Activated CD4-positive, alpha-beta memory T cell treated with anti-CD3 and anti-CD28 coated beads, Interleukin-2, amount 10 ng/mL, durations not matched to agents 7 days and 5 days (primary cell): Measurements from ENCODE around the gene GPRC5A. TPM values are rescaled to one million over a fixed set of nuclear protein-coding genes. Genes with fewer than 3 reads are reported as not detected.

Experiments
- CTCF ChIA-PET: fragments of 350-600 bp; sonication (Branson Sonifier 250); formaldehyde crosslinking; loops from one replicate; lab custom pipeline; 2021; ENCODE audit warnings: antibody characterized with exemption, inconsistent platforms; lab: Charles Lee
- POLR2A ChIA-PET: fragments of 350-600 bp; sonication (Branson Sonifier 250); formaldehyde crosslinking; loops from one replicate; lab custom pipeline; 2021; ENCODE audit warnings: antibody characterized with exemption; lab: Charles Lee
- DNase-seq: peaks from one replicate; pipeline ENCODE4 v3.0.0-alpha.2; 2020
- H3K27ac Mint-ChIP-seq: one replicate; pipeline ENCODE4 v1.8.0; 2021; ENCODE audit warnings: mild to moderate bottlenecking, mixed read lengths
- H3K27me3 Mint-ChIP-seq: one replicate; pipeline ENCODE4 v1.8.0; 2021; ENCODE audit warnings: mixed read lengths
- H3K36me3 Mint-ChIP-seq: one replicate; pipeline ENCODE4 v1.8.0; 2021; ENCODE audit warnings: low read depth, mixed read lengths
- H3K4me1 Mint-ChIP-seq: one replicate; pipeline ENCODE4 v1.8.0; 2021; ENCODE audit warnings: mixed read lengths
- H3K4me3 Mint-ChIP-seq: one replicate; pipeline ENCODE4 v1.8.0; 2021; ENCODE audit warnings: mild to moderate bottlenecking, mixed read lengths
- H3K9me3 Mint-ChIP-seq: one replicate; pipeline ENCODE4 v1.8.0; 2021; ENCODE audit warnings: mixed read lengths
- total RNA-seq, 2 experiments: library from RNA; stranded (reverse); gene quantifications; one replicate each; pipeline ENCODE4 v1.2.3, GENCODE V29; 2021

The GPRC5A gene
- total RNA-seq, 2 experiments from 2014 or later: 0.03 to 0.05 TPM

DNA sequence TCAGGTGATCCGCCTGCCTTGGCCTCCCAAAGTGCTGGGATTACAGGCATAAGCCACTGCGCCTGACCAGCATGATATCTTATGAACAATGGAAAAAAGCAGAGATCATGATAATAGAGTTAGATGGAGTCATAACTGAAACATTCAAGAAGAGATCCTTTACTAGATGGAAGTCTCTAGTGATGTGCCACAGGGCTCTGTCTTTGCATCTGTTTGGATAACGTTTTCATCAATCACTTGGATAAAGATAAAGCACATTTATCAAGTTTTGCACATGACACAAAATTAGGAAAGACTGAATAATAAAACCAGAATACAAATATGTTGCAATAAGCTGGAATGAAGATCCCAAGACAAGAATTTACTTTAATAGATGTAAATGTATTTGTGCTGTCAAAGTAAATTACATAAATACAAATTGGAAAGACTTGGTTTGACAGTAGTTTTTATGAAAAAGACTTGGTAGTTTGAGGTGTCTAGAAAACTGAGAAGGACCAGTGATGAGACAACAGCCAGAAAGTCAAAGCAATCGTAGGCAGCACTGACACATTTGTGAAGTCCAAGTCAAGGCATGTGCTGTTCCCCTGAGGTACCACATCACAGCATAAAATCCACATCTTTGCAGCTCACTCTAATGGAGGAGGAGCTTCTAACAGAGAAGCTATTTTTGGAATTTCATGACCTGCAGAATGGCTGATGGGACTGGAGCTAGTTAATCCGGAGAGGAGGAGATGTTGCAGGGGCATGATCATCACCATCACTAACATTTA lies 28.5 kb downstream of the GPRC5A start:
- ChIA-PET POLR2A (no interaction called here), CTCF (no interaction called here)
- no peaks in the 10 kb centered on the region for H3K9me3 Mint-ChIP-seq
- no peak for DNase-seq
- peaks cover 21% of the 10 kb centered on the region for H3K27me3 Mint-ChIP-seq
- no peak overlapping the region for H3K27ac Mint-ChIP-seq
- peaks cover 10% of the 10 kb centered on the region for H3K4me1 Mint-ChIP-seq
- no peaks in the 10 kb centered on the region for H3K36me3 Mint-ChIP-seq
- H3K4me3 Mint-ChIP-seq: no peak overlapping the region

DNA sequence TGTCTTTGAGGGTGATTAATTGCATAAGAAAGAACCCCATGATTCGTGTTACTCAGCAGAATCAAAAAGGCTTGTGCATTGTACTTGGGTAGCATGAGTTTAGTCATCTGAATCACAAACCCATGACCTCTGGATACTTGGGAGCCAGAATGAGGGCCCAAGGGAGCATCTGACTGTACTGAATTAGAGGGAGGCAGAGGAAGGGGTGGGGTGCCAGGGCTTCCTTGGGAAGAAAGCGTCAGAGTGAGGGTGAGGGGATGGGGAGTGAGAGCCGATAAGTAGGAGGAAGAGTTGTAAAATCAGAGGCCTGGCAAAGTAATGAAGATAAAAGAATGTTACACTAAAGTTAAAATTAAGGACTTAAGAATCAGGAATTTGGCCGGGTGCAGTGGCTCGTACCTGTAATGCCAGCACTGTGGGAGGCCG lies 30.8 kb downstream of the GPRC5A start:
- no peak for DNase-seq
- Mint-ChIP-seq H3K36me3 (no peaks in the 10 kb centered on the region), H3K4me3 (no peak overlapping the region), H3K27ac (no peak overlapping the region), H3K27me3 (peaks cover 17% of the 10 kb centered on the region), H3K4me1 (no peaks in the 10 kb centered on the region), H3K9me3 (no peaks in the 10 kb centered on the region)
- CTCF ChIA-PET: interaction anchor here (1.0 kb wide), 1 partner anchor 290 kb away, joined by 3 read pairs; no protein-coding TSS in a partner anchor
- POLR2A ChIA-PET: no interaction called here

DNA sequence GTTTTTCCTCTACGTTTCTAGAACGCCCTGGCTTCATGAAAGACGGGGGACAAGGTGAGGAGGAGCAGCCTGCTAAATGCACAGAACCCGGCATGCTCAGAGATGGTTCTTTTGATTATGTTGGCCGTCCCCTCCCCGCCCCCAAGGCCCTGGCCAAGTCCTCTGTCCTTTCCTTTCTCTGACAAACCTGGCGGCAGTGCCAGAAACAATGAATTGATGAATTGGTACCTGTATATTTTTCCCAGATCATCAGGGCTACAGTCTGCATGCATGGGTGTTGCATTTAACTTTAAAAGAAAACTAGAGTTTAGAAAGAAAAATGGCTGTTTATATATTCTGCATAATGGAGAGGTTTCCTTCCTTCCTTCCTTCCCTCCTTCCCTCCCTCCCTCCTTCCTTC lies 31.6 kb downstream of the GPRC5A start:
- peaks cover 15% of the 10 kb centered on the region for H3K27me3 Mint-ChIP-seq
- DNase-seq: no peak
- no peaks in the 10 kb centered on the region for H3K36me3 Mint-ChIP-seq

DNA sequence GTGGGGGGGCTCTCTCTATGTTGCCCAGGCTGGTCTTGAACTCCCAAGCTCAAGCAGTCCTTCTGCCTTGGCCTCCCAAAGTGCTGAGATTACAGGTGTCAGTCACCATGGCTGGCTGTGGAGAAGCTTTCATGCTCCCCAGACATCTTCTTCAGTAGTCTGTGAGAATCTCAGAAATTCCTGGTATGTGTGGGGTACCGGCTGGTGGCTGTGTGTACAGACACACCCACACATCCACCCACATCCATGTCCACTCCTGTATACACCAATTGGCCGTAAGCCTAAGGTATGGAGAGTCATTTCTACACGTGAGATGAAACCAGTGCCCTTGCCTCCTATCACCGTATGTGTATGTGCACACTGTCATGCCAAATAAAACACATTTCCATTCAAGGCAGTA lies 32.8 kb downstream of the GPRC5A start:
- H3K36me3 Mint-ChIP-seq: no peaks in the 10 kb centered on the region
- DNase-seq: no peak
- ChIA-PET POLR2A (no interaction called here), CTCF (no interaction called here)
- peaks cover 12% of the 10 kb centered on the region for H3K27me3 Mint-ChIP-seq
- H3K9me3 Mint-ChIP-seq: no peaks in the 10 kb centered on the region
- H3K4me1 Mint-ChIP-seq: no peaks in the 10 kb centered on the region
- no peak overlapping the region for H3K4me3 Mint-ChIP-seq
- no peak overlapping the region for H3K27ac Mint-ChIP-seq

More for the DNA sequence above, 31.6 kb downstream of the GPRC5A start:
- H3K9me3 Mint-ChIP-seq: no peaks in the 10 kb centered on the region
- POLR2A ChIA-PET: no interaction called here
- no peak overlapping the region for H3K27ac Mint-ChIP-seq
- no peak overlapping the region for H3K4me3 Mint-ChIP-seq
- CTCF ChIA-PET: no interaction called here
- no peaks in the 10 kb centered on the region for H3K4me1 Mint-ChIP-seq

DNA sequence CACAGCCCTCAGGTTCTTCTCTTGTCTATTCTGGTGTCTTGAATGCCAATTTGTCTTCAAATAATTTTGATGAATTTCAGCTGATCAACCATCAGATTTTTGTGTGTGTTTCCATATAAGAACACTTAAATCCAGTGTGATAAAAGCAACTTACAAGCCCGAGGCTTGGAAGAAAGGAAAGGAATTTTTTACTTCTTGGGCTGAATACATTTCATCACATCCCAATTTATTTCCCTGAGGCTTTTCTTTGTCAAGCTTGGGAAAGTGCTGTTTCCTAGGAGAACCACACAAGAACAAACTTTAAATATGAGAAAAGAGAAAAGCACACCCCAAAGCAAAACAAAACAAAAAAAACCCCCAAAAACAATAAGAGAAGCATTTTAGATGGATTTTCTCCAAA lies 34.0 kb downstream of the GPRC5A start:
- Mint-ChIP-seq H3K4me1 (no peaks in the 10 kb centered on the region), H3K27me3 (peaks cover 9% of the 10 kb centered on the region), H3K27ac (no peak overlapping the region), H3K4me3 (no peak overlapping the region), H3K9me3 (no peaks in the 10 kb centered on the region), H3K36me3 (no peaks in the 10 kb centered on the region)
- POLR2A ChIA-PET: no interaction called here
- CTCF ChIA-PET: no interaction called here
- DNase-seq: no peak

DNA sequence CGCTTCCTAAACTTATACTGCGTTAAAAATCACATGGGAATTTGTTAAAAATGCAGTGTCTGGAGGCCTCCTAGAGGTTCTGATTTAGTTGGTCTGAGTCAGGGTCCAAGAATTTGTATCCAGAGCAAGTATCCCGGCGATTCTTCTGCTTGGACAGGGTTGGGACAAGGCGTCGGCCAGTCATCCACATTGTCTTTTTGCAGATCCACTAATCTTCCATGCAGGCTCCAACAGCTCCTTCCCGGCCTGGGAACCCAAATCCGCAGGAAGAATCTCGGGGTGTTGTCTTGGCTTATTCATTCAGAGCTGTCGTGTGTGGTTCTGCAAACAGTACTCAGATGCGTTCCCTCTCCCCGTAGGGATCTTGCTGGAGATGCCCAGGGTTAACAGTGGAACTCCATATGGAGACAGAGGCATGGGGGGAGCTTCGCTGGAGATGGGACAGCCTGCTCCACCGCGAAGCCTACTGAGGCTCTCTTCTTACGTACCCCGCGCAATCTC lies 35.3 kb downstream of the GPRC5A start:
- DNase-seq: no peak
- ChIA-PET POLR2A (no interaction called here), CTCF (interaction anchor here (1.4 kb wide), 1 partner anchor 10 kb away, joined by 3 read pairs; no protein-coding TSS in a partner anchor)
- Mint-ChIP-seq H3K27ac (no peak overlapping the region), H3K27me3 (peaks cover 9% of the 10 kb centered on the region), H3K9me3 (no peaks in the 10 kb centered on the region), H3K4me3 (no peak overlapping the region), H3K4me1 (no peaks in the 10 kb centered on the region), H3K36me3 (no peaks in the 10 kb centered on the region)

DNA sequence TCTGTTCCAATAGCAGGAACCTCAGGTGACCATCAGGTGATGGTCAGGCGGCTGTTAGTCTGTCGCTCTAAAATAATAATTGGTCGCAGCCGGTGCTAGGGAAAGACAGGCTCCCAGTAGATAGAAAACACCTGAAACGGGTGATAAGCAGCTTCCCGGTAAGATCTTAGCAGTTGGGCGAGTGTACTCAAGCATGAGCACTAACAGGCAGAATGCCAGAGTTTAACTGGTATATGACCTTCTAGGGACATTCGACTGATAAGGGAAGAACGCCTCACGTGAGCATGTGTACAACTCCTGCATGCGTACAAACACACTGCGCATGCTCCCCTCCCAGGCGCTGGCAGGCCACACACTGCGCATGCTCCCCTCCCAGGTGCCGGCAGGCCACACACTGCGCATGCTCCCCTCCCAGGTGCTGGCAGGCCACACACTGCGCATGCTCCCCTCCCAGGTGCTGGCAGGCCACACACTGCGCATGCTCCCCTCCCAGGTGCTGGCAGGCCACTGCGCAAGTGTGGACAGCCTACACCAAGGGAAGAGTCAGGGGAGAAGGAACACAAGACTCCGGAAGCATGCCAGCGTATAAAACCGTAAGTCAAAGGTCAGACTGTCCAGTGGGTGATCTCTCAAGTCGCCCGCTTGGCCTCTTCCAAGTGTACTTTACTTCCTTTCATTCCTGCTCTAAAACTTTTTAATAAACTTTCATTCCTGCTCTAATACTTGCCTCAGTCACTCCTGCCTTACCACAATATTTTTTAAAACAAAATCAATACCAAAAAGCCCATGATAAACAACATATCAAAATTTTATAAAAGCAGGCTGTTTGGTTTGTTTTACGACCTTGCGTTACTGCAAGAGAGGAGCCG lies 36.1 kb downstream of the GPRC5A start:
- Mint-ChIP-seq H3K36me3 (no peaks in the 10 kb centered on the region), H3K9me3 (no peaks in the 10 kb centered on the region), H3K4me3 (peak overlapping the region; percentile 49), H3K27me3 (peaks cover 9% of the 10 kb centered on the region), H3K27ac (no peak overlapping the region), H3K4me1 (no peaks in the 10 kb centered on the region)
- ChIA-PET CTCF (interaction anchor here (1.4 kb wide), 1 partner anchor 11 kb away, joined by 3 read pairs; no protein-coding TSS in a partner anchor), POLR2A (no interaction called here)
- DNase-seq: peak; percentile 46

DNA sequence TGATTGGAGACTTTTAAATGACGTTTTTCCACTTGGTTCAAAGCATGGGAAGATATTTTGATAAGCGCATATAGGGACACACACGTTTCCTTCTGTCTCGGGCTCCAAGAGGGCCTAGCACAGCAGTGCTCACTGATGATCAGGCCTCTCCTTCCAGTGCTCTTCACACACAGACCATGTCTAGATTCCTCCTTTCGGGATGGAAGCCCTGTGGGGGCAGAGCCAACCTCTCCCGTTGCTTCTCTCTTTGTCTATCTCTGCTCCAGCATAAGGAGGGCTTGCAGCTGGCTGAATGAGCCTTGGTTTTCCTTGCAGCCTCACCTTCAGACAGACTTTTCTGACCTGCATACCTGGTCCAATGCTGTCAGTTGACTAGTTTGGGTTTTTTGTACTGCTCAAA lies 38.3 kb downstream of the GPRC5A start:
- CTCF ChIA-PET: no interaction called here
- H3K9me3 Mint-ChIP-seq: no peaks in the 10 kb centered on the region
- no peak overlapping the region for H3K4me3 Mint-ChIP-seq
- POLR2A ChIA-PET: interaction anchor here (0.6 kb wide), 1 partner anchor 135 kb away, joined by 3 read pairs; no protein-coding TSS in a partner anchor
- no peaks in the 10 kb centered on the region for H3K36me3 Mint-ChIP-seq
- no peak overlapping the region for H3K27ac Mint-ChIP-seq
- no peaks in the 10 kb centered on the region for H3K4me1 Mint-ChIP-seq
- H3K27me3 Mint-ChIP-seq: peaks cover 15% of the 10 kb centered on the region
- DNase-seq: no peak

DNA sequence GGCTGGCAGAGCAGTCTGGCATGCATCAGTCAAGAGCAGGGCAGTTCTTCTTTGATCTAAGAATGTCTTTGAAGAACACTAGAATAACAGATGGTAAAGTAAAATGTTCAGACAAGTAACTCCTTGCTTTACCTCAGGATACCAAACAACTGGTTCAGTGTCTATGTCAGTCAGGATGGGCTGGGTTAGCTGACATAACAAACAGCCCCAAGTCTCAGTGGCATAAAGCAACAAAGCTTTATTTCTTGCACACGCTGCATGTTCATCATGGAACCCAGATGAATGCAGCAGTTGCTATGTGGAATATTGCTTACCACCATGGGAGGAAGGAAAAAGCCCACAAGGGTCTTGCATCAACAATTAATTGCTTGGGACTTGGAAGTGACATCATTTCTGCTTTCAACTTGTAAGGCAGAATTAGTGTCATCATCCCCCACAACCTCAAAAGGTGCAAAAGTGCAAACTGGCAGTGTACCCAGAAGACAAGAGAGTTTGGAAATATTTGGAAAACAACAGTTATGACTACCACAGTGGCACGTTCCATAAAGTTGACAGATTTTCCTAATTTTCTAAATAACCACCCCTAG lies 39.4 kb downstream of the GPRC5A start:
- no peak for DNase-seq
- no peaks in the 10 kb centered on the region for H3K36me3 Mint-ChIP-seq
- no peak overlapping the region for H3K27ac Mint-ChIP-seq
- H3K4me1 Mint-ChIP-seq: no peaks in the 10 kb centered on the region
- H3K27me3 Mint-ChIP-seq: peaks cover 17% of the 10 kb centered on the region
- H3K4me3 Mint-ChIP-seq: no peak overlapping the region
- POLR2A ChIA-PET: no interaction called here
- no peaks in the 10 kb centered on the region for H3K9me3 Mint-ChIP-seq
- CTCF ChIA-PET: no interaction called here

DNA sequence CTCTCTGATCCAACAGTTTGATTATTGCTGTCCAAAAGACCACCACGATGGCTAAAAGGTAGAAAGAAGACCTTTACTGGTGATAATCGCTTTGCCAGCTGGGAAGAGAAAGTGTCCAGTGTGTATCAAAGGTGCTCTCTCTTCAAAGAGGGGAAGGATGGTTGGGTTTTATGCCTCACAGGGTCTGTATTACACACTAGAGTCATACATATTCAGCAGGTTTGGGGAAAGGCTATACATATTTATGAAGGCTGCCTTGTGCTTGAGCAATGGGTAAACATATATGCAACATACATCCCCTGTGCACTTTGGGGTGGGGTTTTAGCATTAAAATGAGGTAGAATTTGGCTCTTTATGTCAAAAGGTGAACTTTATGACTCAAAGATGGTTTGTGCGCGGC lies 42.4 kb downstream of the GPRC5A start:
- no peak overlapping the region for H3K27ac Mint-ChIP-seq
- CTCF ChIA-PET: no interaction called here
- POLR2A ChIA-PET: no interaction called here
- peaks cover 20% of the 10 kb centered on the region for H3K27me3 Mint-ChIP-seq
- no peak overlapping the region for H3K4me3 Mint-ChIP-seq
- no peaks in the 10 kb centered on the region for H3K4me1 Mint-ChIP-seq
- H3K36me3 Mint-ChIP-seq: no peaks in the 10 kb centered on the region
- DNase-seq: no peak
- H3K9me3 Mint-ChIP-seq: no peaks in the 10 kb centered on the region

DNA sequence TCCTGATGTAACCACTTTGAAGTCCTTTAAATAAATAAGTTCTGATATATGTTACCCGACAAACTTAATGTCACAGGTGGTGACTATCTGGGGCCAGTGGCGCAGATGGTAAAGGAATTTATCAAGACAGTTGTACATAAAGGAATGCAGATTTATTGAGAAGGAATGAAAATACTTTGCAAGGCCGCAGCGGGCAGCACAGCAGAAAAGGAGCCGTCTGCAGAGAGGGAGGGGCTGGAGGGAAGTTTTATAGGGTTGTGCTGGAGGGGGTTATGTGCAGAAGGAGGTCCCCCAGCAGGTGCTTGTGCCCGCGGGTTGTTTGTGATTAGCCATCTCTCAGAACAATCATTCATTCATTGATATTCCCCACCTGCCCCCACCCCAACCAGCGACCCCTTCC lies 43.2 kb downstream of the GPRC5A start:
- no peak overlapping the region for H3K27ac Mint-ChIP-seq
- POLR2A ChIA-PET: no interaction called here
- CTCF ChIA-PET: no interaction called here
- no peak overlapping the region for H3K4me3 Mint-ChIP-seq
- no peaks in the 10 kb centered on the region for H3K4me1 Mint-ChIP-seq
- H3K9me3 Mint-ChIP-seq: no peaks in the 10 kb centered on the region
- no peaks in the 10 kb centered on the region for H3K36me3 Mint-ChIP-seq
- peaks cover 20% of the 10 kb centered on the region for H3K27me3 Mint-ChIP-seq
- DNase-seq: no peak

DNA sequence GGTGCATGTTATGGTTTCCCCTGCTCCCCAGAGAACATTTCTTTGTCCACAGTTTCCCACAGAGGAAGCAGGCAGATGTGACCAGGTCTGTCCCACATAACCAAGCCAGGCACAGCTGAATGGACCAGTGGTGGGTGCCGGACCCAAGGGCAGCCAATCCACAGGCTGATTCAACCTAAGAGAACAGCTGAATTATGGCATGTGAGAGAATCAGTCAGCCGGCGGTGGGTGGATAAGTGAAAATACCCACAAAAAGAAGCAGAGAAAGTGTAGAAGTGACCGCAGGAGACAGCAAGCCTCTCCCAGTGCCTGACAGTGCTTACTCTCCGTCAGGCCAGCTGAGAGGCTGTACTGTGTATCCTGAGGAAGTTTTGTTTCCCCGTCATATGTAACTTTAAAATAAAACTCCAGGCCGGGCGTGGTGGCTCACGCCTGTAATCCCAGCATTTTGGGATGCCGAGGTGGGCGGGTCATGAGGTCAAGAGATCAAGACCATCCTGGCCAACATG lies 45.7 kb downstream of the GPRC5A start:
- Mint-ChIP-seq H3K9me3 (no peaks in the 10 kb centered on the region), H3K4me3 (no peak overlapping the region), H3K36me3 (no peaks in the 10 kb centered on the region), H3K27me3 (peaks cover 20% of the 10 kb centered on the region), H3K4me1 (no peaks in the 10 kb centered on the region), H3K27ac (no peak overlapping the region)
- ChIA-PET POLR2A (no interaction called here), CTCF (interaction anchor here (1.6 kb wide), 1 partner anchor 21 kb away, joined by 3 read pairs; no protein-coding TSS in a partner anchor)
- DNase-seq: no peak
